HG03521 (cell line): ENCODE results near the gene PDCD1.
"Not testable (repeated sequence)": the region's sequence is repeated elsewhere in the genome, so short reads cannot be mapped to it uniquely, and the experiment has no call there.

Experiments
- ATAC-seq: cut with Tn5 transposase; IDR thresholded peaks from one replicate; pipeline ENCODE4 v1.9.1; 2021; ENCODE audit warnings: mild to moderate bottlenecking, moderate library complexity; ENCODE audit not compliant: unreplicated experiment

PDCD1 gene

DNA sequence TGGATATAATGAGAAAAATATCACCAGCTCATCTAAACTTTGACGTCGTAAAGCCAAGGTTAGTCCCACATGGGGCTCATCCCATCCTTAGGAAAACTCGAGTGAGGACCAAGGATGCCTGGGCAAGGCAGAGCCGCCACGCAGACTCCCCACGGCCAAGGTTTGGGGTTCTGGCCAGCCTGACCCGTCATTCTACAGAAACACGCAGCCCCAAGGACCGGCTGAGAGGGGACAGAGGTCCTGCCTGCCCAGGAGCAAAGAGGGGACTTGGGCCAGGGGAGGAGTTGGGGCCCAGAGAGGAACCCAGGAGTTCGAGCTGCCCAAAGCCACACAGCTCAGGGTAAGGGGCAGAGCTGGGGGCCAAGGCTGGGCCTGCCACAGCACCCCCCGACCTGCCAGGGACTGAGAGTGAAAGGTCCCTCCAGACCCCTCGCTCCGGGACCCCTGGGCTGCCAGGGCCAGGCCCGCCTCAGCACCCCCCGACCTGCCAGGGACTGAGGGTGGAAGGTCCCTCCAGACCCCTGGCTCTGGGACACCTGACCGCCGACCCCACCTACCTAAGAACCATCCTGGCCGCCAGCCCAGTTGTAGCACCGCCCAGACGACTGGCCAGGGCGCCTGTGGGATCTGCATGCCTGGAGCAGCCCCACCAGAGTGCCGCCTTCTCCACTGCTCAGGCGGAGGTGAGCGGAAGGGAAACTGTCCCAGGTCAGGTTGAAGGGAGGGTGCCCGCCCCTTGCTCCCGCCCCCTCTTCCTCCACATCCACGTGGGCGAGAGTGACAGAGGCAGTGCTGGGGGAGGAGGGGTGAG lies at the start of gene PDCD1:
TSS of gene PDCD1 (minus strand) at position 689 of the 811 bp plus-strand sequence. CDS start at position 633, 56 bp downstream.
- no peak for ATAC-seq

DNA sequence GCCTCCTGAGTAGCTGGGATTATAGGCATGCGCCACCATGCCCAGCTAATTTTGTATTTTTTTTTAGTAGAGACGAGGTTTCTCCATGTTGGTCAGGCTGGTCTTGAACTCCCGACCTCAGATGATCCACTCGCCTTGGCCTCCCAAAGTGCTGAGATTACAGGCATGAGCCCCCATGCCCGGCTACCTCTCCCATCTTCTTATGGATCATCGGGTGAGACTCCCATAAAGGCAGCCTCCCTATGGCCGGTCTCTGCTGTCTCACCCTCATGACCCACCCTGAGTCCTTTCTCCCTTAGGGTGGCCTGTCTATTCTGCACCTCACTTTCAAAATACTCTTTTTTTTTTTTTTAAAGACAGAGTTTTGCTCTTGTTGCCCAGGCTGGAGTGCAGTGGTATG lies 49.1 kb upstream of the PDCD1 start:
- ATAC-seq, result not testable (repeated sequence)

DNA sequence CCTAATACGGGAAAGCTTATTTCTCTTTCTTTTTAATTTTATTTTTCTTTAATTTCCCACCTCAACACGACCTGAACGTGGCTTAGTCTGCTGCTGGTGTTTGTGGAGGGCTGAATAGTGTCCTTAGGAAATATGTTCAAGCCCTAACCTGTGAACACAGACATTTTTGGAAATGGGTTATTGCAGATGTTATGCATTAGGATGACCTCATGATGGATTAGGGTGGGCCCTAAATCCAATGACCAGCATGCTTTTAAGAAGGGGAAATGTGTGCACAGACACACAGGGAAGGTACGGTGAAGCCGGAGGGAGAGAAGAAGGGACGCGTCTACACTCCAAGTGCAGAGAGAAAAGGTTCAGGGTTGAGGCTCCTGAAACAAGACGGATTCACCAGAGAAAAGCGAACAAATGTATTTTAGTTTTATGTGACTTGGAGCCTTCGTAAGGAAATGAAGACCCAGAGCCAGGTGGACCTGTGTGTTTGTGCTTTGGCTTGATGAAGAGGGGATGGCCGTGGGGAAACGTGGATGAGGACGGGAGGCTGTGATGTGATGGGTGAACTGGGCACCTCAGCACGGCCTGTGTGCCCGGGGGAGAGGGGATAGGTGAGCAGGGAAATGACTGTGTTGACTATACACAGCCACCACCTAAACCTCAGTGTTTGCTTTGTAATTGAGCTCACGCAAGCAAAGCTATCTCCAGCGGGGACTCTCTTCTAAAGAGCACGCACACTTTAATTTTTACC lies 48.3 kb upstream of the PDCD1 start:
- no peak for ATAC-seq

DNA sequence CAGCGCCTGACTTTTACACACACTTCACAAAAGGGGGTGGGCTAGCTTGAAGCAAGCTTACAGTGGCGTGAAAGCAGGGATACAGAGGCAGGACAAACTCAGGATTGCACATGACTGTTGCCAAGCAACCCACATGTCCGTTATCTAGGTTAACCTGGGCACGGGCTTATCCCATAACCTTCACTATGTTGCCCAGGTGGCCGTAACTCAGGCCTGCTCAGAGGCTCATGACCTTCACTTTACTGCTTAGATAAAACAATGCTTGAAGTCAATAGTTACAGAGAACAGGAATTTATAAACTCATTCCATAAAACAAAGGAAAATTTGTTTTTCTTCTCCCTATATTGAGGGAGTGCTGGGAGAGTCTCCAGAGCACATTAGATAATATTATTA lies 47.7 kb upstream of the PDCD1 start:
- ATAC-seq, result not testable (repeated sequence)

DNA sequence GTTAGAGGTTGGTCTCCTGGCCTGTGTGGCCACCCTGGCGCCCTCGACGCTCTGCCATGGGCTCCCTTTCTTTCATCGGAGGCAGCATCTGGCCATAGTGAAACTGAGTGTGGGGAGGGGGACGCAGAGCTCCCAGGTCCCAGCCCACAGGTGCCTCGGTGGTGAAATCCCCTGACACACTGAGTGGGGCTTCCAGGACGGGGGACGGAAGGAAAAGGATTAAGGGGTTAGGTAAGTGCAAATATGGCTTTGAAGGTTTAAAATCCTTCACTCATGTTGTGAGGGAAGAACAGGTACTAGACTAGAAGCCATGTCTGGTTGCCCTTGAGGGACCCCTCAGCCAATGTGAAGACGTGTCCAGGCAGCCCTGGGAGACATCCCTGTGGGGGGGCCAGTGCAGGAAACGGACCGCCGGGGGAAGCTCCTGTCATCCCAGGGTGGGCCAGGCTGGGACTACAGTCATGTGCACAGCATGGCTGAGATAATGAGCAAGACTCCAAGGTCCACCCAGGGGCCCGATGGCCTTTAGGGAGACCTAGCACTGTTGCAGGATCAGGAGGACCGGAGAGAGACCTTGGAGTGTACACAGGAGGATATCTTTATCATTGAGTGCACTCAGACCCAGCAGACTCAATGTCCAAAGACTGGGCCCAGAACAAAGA lies 47.2 kb upstream of the PDCD1 start:
- no peak for ATAC-seq

DNA sequence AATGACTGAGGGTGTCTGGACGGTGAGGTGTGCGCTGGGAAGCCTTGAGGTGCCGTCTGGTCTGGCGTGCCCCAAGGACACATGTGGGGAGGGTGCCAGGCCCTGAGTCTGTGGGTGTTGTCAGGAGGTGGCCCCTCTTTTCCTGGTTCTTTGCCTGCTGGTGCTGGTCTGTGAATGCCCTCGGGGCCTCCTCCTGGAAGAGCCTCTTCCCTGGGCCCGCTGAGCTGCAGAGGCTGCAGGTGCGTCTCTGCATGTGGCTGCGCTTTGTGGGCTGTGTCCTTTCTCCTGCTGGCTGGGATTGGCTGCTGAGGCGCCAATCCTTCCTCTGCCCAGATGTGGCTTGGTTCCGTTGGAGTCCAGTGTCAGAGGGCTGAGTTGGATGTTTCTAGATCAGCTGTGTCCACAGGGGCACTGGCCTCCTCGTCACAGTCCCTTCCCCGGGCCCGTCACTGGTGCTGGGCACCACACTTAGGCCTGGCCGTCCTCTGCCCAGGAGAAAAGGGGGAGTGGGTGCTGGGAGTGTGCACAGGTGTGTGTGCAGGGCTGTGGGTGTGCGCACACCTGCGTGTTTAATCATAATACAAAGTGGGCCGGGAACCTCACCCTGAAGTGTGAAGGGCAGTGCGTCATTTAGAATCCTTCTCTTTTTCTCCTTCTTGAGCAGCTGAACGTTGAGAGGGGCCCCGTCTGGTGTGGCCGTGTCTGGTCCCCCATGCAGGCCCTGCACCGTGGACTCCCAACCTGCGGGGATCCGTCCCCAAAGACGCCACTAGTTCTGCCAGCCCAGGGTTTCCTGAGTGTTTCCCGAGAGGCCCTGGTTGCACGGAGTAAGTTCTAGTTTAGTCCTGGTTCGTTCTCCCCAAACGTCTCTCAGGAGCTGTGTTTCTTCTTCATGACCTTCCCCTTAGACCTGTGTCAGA lies 46.4 kb upstream of the PDCD1 start:
- ATAC-seq, result no peak

DNA sequence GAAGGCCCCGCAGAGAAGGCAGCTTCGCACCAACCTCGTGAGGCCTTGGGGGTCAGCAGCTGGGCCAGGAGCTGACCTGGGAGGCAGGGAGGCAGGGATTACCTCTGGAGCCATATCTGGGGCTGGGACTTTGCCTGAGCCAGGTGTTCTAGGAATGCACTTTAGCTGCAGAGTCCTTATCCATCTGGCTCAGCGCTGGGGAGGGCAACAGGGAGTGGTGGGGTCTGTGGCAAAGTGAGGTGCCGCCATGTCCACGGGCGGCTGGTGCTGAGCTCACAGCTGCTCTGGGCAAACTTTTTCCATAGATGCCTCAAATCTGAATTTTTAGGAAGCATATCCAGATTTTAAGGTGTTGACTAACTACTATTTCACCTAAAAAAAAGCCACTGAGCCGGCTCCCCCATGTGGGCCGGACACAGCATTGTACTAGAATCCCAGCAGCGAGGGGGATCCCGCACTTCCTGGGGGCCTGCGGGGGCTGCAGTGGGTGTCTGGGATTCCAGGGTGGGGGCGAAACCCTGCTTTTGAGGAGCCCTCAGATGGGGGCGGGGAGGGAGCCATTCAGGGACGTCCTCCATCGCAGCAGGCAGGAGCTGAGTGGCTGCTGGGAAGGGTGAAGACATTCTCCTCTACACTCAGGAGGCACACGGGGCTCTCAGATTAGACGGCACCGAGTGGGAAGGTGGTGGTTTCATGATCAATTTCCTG lies 45.5 kb upstream of the PDCD1 start:
- no peak for ATAC-seq

DNA sequence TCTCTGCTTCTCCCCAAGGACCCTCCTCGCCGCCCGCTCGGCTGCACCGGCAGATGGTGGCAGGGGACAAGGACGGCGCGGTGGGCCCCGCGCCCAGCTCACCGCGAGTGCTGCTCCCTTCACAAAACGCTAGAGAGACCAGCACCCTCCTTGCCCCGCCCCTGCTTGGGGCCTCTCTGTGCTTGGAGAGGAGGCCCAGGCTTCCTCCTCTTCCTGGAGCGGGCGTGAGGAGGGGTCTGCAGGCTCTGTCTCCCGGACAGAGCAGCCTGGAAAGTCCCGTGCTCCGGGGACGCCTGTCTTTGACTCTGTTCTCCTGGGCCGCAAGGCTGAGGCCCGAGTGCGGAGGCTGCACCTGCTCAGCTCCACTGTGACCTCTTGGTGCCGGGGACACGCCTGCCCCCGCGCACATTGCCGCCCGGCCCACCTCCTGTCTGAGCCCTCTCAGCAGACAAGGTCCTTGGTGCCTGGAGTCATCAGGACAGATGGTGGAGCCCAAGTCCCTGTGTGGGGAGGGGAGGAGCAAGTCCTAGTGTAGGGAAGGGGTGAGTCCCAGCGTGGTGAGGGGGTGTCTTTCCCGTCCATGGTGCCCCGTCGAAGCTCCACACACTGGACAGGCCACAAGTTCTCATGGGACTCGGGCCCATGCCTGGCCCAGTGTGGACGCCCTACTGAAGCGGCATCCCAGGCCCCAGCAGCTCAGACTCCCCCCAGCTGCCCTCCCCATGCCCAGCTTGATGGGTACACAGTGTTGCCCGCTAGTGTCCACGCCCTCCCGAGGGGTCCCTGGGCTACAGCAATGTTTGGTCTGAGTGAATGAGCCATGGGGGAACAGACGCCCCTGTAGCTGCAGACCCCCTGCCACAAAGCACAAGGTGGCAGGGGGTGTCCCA lies 44.7 kb upstream of the PDCD1 start:
- ATAC-seq, result no peak

DNA sequence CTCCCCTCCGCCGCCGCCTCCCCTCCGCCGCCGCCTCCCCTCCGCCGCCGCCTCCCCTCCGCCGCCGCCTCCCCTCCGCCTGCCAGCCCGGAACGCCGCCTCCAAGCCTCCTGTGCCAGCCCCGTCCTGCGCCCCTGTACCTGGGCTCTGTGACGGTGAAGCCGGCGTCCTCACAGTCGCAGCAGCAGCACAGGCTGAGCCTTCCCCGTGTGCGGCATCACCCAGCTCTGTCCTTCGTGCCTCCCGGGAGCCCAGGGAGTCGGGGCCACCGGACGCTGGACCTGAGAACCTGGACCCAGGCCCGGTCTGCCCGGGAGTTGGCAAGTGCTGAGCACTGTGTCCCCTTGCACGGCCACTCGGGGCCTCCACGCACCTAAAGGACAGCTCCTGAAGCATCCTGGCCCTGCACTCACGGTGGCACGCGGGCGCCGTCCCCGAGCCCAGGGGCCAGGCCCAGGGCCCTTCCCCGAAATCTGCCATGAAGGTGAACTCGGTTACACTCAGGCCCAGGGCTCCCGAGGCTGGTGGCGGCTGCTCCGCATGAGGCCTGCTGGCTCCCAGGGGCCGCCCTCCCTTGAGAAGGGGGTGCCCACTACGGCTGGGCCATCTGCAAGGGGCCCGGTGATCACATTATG lies 43.8 kb upstream of the PDCD1 start:
- ATAC-seq, result no peak

DNA sequence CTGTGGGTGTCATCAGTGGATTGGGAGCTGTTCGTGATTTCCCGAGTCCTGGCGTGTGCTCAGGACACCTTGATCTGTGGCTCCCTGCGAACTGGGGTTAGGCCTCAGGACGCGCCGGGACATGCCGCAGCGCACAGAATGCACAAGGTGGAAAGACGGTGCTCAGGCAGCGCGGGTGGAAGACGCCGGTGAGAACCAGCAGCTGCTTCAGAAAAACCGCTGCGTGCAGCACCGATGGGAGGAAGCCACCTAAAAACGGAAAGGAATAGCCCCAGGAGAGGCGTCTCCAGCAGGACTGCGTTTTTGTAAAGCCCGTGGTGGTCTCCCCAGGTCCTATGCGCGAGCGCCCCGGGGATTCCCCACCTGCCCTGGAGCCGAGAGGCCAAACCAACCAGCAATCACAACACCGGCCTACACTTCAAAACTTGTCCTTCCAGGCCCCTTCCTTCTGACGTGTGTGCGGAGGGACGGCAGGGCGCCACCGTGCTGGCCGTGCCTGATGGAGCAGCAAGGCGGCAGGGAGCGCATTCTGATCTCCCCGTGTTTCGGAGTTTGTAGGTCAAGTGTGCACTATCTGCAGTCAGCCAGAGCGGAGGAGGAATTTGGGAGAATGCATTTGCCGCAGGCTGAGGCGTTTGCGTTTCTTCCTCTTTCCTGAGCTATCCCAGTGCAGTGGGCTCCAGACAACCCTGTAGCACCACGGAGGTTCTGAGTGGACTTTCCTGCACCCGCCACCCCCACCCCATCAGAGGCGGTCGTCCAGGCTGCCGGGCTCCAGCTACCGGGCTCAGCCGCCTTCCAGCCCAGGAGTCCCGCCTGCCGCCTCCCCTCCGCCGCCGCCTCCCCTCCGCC lies 43.0 kb upstream of the PDCD1 start:
- ATAC-seq, result no peak

DNA sequence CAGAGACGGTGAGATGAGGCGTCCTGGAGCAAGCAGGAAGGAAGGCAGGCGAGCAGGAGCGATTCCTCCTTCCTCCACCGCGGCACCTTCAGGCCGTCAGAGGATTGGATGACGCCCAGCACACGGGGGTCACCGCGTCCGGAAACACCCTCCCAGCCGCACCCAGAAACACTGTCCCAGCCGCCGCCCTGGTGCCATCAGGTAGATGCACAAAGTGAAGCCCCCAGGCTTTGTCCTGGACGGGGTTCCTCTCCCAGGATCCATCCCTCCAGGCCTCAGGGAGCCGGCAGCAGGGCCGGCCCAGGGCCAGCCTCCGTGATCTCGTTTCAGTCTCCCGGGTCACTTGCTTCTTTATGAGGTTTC lies 42.3 kb upstream of the PDCD1 start:
- ATAC-seq, result no peak

DNA sequence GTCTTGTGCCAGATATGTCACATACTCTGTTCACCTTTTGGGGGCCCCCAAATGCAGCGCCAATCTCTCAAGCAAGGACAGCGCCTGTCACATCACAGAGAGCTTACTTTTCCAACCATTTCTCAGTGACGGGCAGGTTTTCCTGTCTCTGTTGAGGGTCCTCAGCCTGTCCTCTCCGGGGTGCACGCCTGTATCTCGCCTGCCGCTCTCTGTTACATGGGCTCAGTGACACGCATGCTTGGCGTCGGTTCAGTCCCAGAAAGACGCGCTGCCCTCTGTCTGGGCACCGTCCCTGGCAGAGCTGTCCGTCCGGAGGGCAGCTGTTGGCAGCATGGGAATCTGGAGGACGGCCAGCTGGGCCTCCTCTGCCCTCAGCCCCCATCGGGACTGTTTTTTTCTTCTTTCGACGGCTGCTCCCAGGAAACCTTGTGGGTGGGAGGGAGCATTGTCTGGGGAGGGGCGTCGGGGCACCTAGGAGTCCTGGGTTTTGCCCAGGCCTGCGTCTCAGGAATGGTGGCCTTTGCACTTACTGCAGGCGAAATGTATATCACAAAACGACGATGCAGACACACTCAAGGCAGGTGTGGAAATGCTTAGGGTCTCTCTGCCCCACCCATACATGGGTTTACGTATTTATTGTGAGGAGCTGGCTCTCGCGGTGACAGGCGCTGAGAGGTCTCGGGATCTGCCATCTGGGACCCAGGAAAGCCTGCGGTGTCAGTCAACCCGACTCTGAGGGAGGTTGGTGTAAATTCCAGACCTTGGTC lies 41.7 kb upstream of the PDCD1 start:
- no peak for ATAC-seq

DNA sequence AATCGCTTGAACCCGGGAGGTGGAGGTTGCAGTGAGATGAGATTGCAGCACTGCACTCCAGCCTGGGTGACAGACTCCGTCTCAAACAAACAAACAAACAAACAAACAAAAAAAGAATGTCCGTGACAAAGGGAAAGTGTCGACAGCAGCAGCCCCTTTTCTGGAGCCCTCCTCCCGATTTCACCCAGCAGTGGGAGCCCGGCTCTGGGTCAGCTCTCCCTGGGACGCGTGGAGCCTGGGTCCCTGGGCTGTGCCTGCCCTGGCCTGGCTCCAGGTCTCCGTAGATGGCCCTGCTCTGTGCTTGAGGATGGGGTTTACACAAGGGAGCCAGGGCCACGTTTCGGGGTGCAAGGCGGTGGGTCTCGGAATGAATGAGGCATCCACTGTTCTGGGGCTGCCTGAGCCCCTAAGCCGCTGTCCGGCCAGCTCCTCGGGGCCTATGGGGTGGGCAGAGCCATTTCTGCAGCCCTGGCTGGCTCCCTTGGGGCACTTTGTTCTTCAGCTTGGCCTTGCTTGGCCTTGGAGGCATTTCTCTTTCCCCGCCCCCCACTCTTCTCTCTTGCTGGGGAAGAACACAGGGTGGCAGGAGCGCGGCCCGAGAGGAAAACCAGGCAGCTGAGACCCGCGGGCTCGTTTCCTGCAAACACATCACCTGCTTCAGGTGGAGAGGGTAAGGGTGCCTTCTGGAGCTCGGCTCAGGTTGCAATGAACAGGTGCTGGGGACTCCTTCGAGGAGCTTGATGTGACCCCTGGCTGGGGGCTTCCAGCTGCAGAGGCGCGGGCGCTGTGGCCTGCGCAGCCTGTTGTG lies 40.0 kb upstream of the PDCD1 start:
- ATAC-seq, result no peak

DNA sequence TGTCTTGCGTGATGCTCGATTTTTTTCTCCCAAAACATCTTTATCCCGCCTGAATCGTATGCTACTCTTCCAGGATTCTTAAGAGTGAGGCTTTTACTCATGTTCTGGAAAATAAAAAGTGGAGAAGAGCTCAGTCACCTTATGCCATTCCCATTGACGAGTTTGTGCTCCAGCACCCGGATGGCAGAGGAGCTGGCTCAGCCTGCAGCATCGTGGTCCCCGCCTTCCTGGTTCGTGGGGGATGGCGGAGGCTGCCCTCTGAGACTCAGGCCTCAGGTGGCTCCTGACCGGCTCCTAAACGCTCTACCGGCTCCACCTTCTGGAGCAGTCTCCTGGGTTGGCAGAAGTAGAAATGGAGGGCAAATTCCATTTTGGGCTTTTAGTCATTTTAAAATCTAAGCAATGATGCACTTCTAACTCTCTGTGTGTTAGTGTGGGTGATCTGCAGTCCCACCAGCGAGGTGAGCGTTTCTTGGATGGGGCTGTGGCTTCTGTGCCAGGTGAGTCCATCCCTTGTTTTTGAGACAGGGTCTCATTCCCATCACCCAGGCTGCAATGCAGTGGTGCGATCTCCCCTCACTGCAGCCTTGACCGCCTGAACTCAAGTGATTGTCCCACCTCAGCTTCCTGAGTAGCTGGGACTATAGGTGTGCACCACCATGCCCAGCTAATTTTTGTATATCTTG lies 38.7 kb upstream of the PDCD1 start:
- ATAC-seq, result no peak

DNA sequence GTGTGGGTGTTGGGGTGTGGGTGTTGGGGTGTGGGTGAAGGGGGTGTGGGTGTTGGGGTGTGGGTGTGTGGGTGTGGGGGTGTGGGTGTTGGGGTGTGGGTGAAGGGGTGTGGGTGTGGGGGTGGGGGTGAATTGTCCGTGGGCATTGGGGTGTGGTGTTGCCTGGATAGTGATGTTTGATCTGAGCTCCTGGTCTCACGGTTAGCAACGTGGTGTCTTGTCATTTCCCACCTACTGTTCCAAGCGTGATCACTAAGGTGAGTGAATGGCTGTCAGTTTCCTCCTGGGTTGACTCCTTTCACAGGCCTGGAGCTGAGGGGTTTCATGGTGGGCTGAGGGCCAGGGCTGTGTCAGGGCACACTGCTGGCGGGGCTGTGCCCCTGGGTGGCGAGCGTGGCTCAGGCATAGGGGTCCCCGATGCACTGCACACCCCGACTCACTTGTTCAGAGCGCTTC lies 38.1 kb upstream of the PDCD1 start:
- ATAC-seq, result no peak
